ENCODE measurements around the gene ALX4.

Gene ALX4

GRCh38 chr11:44268614-44269080 lies 41.3 kb downstream of the ALX4 start:
- no peaks in the 10 kb centered on the region for H3K4me1 ChIP-seq (ENCODE audit: control insufficient read depth, insufficient read depth, low read length, poor library complexity, severe bottlenecking)
- H3K27ac ChIP-seq (ENCODE audit: insufficient read depth, low read length, poor library complexity, severe bottlenecking) = no peak overlapping the region
- DNase-seq = no peak
- H3K9me3 ChIP-seq (ENCODE audit: control insufficient read depth, low read length) = no peaks in the 10 kb centered on the region
- H3K36me3 ChIP-seq (ENCODE audit: control insufficient read depth, insufficient read depth, low read length) = no peaks in the 10 kb centered on the region
- H3K27me3 ChIP-seq (replicated peaks; ENCODE audit: control insufficient read depth, insufficient read depth, low read length, poor library complexity, severe bottlenecking) = no peaks in the 10 kb centered on the region
- H3K4me3 ChIP-seq (ENCODE audit: insufficient read depth, low read depth, low read length, poor library complexity, severe bottlenecking) = no peak overlapping the region

- Histone ChIP-seq H3K4me1 (ENCODE audit: control insufficient read depth, insufficient read depth, low read length, poor library complexity, severe bottlenecking) (no peaks in the 10 kb centered on the region), H3K36me3 (ENCODE audit: control insufficient read depth, insufficient read depth, low read length) (no peaks in the 10 kb centered on the region), H3K27me3 (replicated peaks; ENCODE audit: control insufficient read depth, insufficient read depth, low read length, poor library complexity, severe bottlenecking) (no peaks in the 10 kb centered on the region), H3K4me3 (ENCODE audit: insufficient read depth, low read depth, low read length, poor library complexity, severe bottlenecking) (no peak overlapping the region), H3K9me3 (ENCODE audit: control insufficient read depth, low read length) (no peaks in the 10 kb centered on the region), H3K27ac (ENCODE audit: insufficient read depth, low read length, poor library complexity, severe bottlenecking) (no peak overlapping the region)
- DNase-seq = no peak
Measured at GRCh38 chr11:44267750-44268613, 42.0 kb downstream of the ALX4 start.

DNA sequence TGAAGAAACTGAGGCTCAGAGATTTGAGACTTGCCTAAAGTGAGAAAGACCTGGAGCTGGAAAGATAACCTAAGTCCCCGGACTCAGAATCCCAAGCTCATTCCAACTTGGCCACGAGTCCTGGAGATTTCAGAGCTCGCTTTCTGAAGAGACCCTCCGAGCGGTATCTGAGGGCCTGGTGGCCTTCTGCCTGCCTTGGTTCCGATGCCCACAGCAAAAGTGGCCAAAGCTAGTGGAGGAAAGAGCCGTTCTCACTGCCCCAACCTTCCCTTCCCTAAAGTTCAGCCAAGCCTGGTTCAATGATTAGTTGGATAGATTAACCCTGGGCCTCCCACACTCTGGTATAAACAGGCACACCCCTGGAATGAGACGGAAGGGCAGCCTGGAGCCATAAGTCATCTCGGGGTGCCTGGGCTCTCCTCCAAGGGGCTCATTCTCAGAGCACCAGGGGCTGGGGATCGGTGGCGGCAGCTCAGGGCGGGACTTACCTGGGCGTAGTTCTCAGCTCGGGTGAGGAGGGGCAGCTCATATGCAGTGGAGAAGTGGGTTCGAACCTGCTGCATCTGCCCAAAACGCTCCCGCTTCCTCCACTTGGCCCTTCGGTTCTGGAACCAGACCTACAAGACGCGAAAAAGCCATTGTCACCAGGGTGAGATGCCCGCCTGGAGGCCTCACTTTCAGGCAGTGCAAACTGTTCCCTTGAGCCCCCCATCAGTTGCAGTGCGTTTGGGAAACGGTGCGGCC lies 42.8 kb downstream of the ALX4 start:
- Histone ChIP-seq H3K4me1 (ENCODE audit: control insufficient read depth, insufficient read depth, low read length, poor library complexity, severe bottlenecking) (no peaks in the 10 kb centered on the region), H3K27ac (ENCODE audit: insufficient read depth, low read length, poor library complexity, severe bottlenecking) (no peak overlapping the region), H3K36me3 (ENCODE audit: control insufficient read depth, insufficient read depth, low read length) (no peaks in the 10 kb centered on the region), H3K4me3 (ENCODE audit: insufficient read depth, low read depth, low read length, poor library complexity, severe bottlenecking) (no peak overlapping the region), H3K27me3 (replicated peaks; ENCODE audit: control insufficient read depth, insufficient read depth, low read length, poor library complexity, severe bottlenecking) (no peaks in the 10 kb centered on the region), H3K9me3 (ENCODE audit: control insufficient read depth, low read length) (no peaks in the 10 kb centered on the region)
- no peak for DNase-seq

GRCh38 chr11:44266056-44266780 lies 43.7 kb downstream of the ALX4 start:
- H3K27ac ChIP-seq (ENCODE audit: insufficient read depth, low read length, poor library complexity, severe bottlenecking) = no peak overlapping the region
- H3K36me3 ChIP-seq (ENCODE audit: control insufficient read depth, insufficient read depth, low read length) = no peaks in the 10 kb centered on the region
- no peak for DNase-seq
- no peaks in the 10 kb centered on the region for H3K27me3 ChIP-seq (replicated peaks; ENCODE audit: control insufficient read depth, insufficient read depth, low read length, poor library complexity, severe bottlenecking)
- no peaks in the 10 kb centered on the region for H3K9me3 ChIP-seq (ENCODE audit: control insufficient read depth, low read length)
- H3K4me3 ChIP-seq (ENCODE audit: insufficient read depth, low read depth, low read length, poor library complexity, severe bottlenecking) = no peak overlapping the region
- no peaks in the 10 kb centered on the region for H3K4me1 ChIP-seq (ENCODE audit: control insufficient read depth, insufficient read depth, low read length, poor library complexity, severe bottlenecking)

DNA sequence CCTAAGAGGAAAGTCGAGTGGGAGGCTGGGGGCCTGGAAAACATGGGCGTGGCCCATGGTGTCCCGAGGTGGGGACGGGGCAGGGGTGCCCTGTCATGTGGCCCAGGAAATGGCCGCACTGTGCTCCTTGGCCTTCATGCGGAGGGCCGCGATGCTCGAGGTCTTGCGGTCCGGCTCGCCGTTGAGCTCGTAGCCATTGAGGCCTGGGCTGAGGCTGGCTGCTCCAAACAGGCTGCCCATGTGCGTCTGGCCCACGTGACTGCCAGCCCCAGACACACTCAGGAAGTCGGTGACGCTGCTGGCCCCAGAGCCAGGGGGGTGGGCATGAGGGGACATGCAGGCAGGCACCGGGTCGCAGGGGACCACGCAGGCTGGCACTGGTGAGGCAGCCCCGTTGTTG lies 45.2 kb downstream of the ALX4 start:
- H3K27me3 ChIP-seq (replicated peaks; ENCODE audit: control insufficient read depth, insufficient read depth, low read length, poor library complexity, severe bottlenecking) = no peaks in the 10 kb centered on the region
- H3K4me3 ChIP-seq (ENCODE audit: insufficient read depth, low read depth, low read length, poor library complexity, severe bottlenecking) = no peak overlapping the region
- H3K27ac ChIP-seq (ENCODE audit: insufficient read depth, low read length, poor library complexity, severe bottlenecking) = no peak overlapping the region
- DNase-seq = no peak
- no peaks in the 10 kb centered on the region for H3K9me3 ChIP-seq (ENCODE audit: control insufficient read depth, low read length)
- H3K4me1 ChIP-seq (ENCODE audit: control insufficient read depth, insufficient read depth, low read length, poor library complexity, severe bottlenecking) = no peaks in the 10 kb centered on the region
- H3K36me3 ChIP-seq (ENCODE audit: control insufficient read depth, insufficient read depth, low read length) = no peaks in the 10 kb centered on the region

- H3K27me3 ChIP-seq (replicated peaks; ENCODE audit: control insufficient read depth, insufficient read depth, low read length, poor library complexity, severe bottlenecking) = no peaks in the 10 kb centered on the region
- no peaks in the 10 kb centered on the region for H3K9me3 ChIP-seq (ENCODE audit: control insufficient read depth, low read length)
- no peak for DNase-seq
- no peaks in the 10 kb centered on the region for H3K36me3 ChIP-seq (ENCODE audit: control insufficient read depth, insufficient read depth, low read length)
- no peaks in the 10 kb centered on the region for H3K4me1 ChIP-seq (ENCODE audit: control insufficient read depth, insufficient read depth, low read length, poor library complexity, severe bottlenecking)
- no peak overlapping the region for H3K27ac ChIP-seq (ENCODE audit: insufficient read depth, low read length, poor library complexity, severe bottlenecking)
- no peak overlapping the region for H3K4me3 ChIP-seq (ENCODE audit: insufficient read depth, low read depth, low read length, poor library complexity, severe bottlenecking)
Measured at GRCh38 chr11:44264438-44264749, 45.5 kb downstream of the ALX4 start.

- no peaks in the 10 kb centered on the region for H3K27me3 ChIP-seq (replicated peaks; ENCODE audit: control insufficient read depth, insufficient read depth, low read length, poor library complexity, severe bottlenecking)
- H3K27ac ChIP-seq (ENCODE audit: insufficient read depth, low read length, poor library complexity, severe bottlenecking) = no peak overlapping the region
- no peak for DNase-seq
- no peaks in the 10 kb centered on the region for H3K4me1 ChIP-seq (ENCODE audit: control insufficient read depth, insufficient read depth, low read length, poor library complexity, severe bottlenecking)
- H3K9me3 ChIP-seq (ENCODE audit: control insufficient read depth, low read length) = no peaks in the 10 kb centered on the region
- H3K36me3 ChIP-seq (ENCODE audit: control insufficient read depth, insufficient read depth, low read length) = no peaks in the 10 kb centered on the region
- H3K4me3 ChIP-seq (ENCODE audit: insufficient read depth, low read depth, low read length, poor library complexity, severe bottlenecking) = no peak overlapping the region
Measured at GRCh38 chr11:44263738-44264437, 46.1 kb downstream of the ALX4 start.

DNA sequence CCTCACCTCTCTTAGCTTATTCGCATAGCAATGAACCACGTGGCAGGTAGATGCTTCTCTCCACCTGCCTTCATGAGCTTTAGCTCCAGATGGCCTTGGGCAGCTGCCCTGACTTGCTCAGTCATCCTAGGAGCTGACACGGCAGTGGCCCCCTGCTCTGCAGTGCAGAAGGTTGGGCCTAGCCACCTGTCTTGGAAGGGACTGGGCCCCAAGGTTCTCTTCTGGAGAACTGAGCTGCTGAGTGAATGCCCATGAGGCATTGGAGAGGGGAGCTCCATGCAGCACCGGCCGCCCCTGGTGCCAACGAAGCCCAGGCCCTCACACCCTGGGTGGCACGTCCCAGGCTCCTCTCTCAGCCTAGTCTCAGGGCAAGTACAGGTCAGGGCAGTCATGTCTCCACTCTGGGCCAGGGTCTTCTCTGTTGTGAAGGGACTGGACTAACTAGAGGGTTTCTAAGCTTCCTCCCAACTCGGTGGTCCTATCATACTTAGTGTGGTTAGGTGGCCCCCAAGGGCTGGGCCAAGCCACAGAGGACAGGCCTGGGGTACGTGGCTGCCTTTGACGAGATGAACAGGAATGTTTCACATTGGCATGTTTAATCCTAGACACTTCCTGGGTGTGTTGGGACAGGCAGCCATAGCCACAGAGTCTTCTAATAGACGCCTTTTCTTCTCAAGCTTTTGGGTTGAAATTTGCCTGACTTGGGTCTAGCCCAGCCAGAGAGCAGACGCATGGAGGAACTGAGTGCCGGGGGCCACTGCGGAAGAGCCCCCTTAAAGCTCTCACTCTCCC lies 47.9 kb downstream of the ALX4 start:
- Histone ChIP-seq H3K4me1 (ENCODE audit: control insufficient read depth, insufficient read depth, low read length, poor library complexity, severe bottlenecking) (no peaks in the 10 kb centered on the region), H3K27ac (ENCODE audit: insufficient read depth, low read length, poor library complexity, severe bottlenecking) (no peak overlapping the region), H3K9me3 (ENCODE audit: control insufficient read depth, low read length) (no peaks in the 10 kb centered on the region), H3K36me3 (ENCODE audit: control insufficient read depth, insufficient read depth, low read length) (no peaks in the 10 kb centered on the region), H3K4me3 (ENCODE audit: insufficient read depth, low read depth, low read length, poor library complexity, severe bottlenecking) (no peak overlapping the region), H3K27me3 (replicated peaks; ENCODE audit: control insufficient read depth, insufficient read depth, low read length, poor library complexity, severe bottlenecking) (no peaks in the 10 kb centered on the region)
- DNase-seq = no peak

GRCh38 chr11:44260081-44260480 lies 49.9 kb downstream of the ALX4 start:
- Histone ChIP-seq H3K27ac (ENCODE audit: insufficient read depth, low read length, poor library complexity, severe bottlenecking) (no peak overlapping the region), H3K36me3 (ENCODE audit: control insufficient read depth, insufficient read depth, low read length) (no peaks in the 10 kb centered on the region), H3K27me3 (replicated peaks; ENCODE audit: control insufficient read depth, insufficient read depth, low read length, poor library complexity, severe bottlenecking) (no peaks in the 10 kb centered on the region), H3K9me3 (ENCODE audit: control insufficient read depth, low read length) (no peaks in the 10 kb centered on the region), H3K4me3 (ENCODE audit: insufficient read depth, low read depth, low read length, poor library complexity, severe bottlenecking) (no peak overlapping the region), H3K4me1 (ENCODE audit: control insufficient read depth, insufficient read depth, low read length, poor library complexity, severe bottlenecking) (no peaks in the 10 kb centered on the region)
- no peak for DNase-seq
